HepG2 (cell line): ENCODE measurements around the gene SLC2A5. TPM values are rescaled to one million over a fixed set of nuclear protein-coding genes. Genes with fewer than 3 reads are reported as not detected.

Experiments
- BHLHE40 ChIP-seq: IDR thresholded peaks from 2 replicates; pipeline ENCODE4 v1.6.1; 2011; ENCODE audit warnings: low read length, improper control_type of control experiment
- CC2D1A ChIP-seq: sonication (generic); formaldehyde crosslinking; IDR thresholded peaks from 2 replicates; pipeline ENCODE4 v1.8.1; 2023; ENCODE audit warnings: mild to moderate bottlenecking, missing genetic modification reagents
- CENPX ChIP-seq: sonication (generic); formaldehyde crosslinking; IDR thresholded peaks from 2 replicates; pipeline ENCODE4 v1.9.0; 2021; ENCODE audit warnings: mild to moderate bottlenecking, missing genetic modification reagents, moderate library complexity
- GLMP ChIP-seq: sonication (generic); formaldehyde crosslinking; IDR thresholded peaks from 2 replicates; pipeline ENCODE4 v1.9.0; 2021; ENCODE audit warnings: missing genetic modification reagents, mild to moderate bottlenecking, borderline replicate concordance
- GMEB1 ChIP-seq: sonication (generic); formaldehyde crosslinking; IDR thresholded peaks from 2 replicates; pipeline ENCODE4 v1.5.1; 2020; ENCODE audit warnings: missing genetic modification reagents, mild to moderate bottlenecking, borderline replicate concordance
- HOXA3 ChIP-seq: sonication (generic); formaldehyde crosslinking; IDR thresholded peaks from 2 replicates; pipeline ENCODE4 v1.5.0; 2020; ENCODE audit warnings: missing genetic modification reagents
- IKZF4 ChIP-seq: sonication (generic); formaldehyde crosslinking; IDR thresholded peaks from 2 replicates; pipeline ENCODE4 v1.5.1; 2020; ENCODE audit warnings: borderline replicate concordance, mild to moderate bottlenecking, low read depth, missing genetic modification reagents; ENCODE audit errors: not compliant biosample characterization
- PHF21A ChIP-seq: sonication (generic); formaldehyde crosslinking; IDR thresholded peaks from 2 replicates; pipeline ENCODE4 v1.5.0; 2020; ENCODE audit warnings: mild to moderate bottlenecking, missing genetic modification reagents
- RORA ChIP-seq: sonication (generic); formaldehyde crosslinking; IDR thresholded peaks from 2 replicates; pipeline ENCODE4 v1.5.0; 2020; ENCODE audit warnings: mild to moderate bottlenecking, missing genetic modification reagents, moderate library complexity
- SP140L ChIP-seq: sonication (generic); formaldehyde crosslinking; IDR thresholded peaks from 2 replicates; pipeline ENCODE4 v1.4.0; 2020; ENCODE audit warnings: missing genetic modification reagents, borderline replicate concordance
- ZBTB7A ChIP-seq: sonication (generic); formaldehyde crosslinking; IDR thresholded peaks from 2 replicates; pipeline ENCODE4 v1.8.0; 2022; ENCODE audit warnings: mild to moderate bottlenecking, missing genetic modification reagents
- ZC3H4 ChIP-seq: sonication (generic); formaldehyde crosslinking; IDR thresholded peaks from 2 replicates; pipeline ENCODE4 v1.4.0; 2020; ENCODE audit warnings: missing genetic modification reagents, borderline replicate concordance
- ZFP41 ChIP-seq: sonication (generic); formaldehyde crosslinking; IDR thresholded peaks from 2 replicates; pipeline ENCODE4 v1.4.0; 2020; ENCODE audit warnings: mild to moderate bottlenecking, missing genetic modification reagents, borderline replicate concordance
- ZNF543 ChIP-seq: sonication (generic); formaldehyde crosslinking; IDR thresholded peaks from 2 replicates; pipeline ENCODE4 v1.4.0; 2020; ENCODE audit warnings: mild to moderate bottlenecking, missing genetic modification reagents
- ZNF616 ChIP-seq: sonication (generic); formaldehyde crosslinking; IDR thresholded peaks from 2 replicates; pipeline ENCODE4 v1.5.0; 2020; ENCODE audit warnings: low read depth, mild to moderate bottlenecking, missing genetic modification reagents
- polyA plus RNA-seq, 8 experiments: library from polyadenylated mRNA; depleted of rRNA in 3 of 8; stranded (reverse) in 7 of 8; unstranded in 1 of 8; fragments of >200 nt; fragmentation: Illumina TruSeq in 4 of 8; extraction: Trizol in 4 of 8; gene quantifications; 2 replicates each; pipeline versions ENCODE4 v1.2.1 to v1.2.3, GENCODE V29; 2011 to 2016; ENCODE audit warnings: low read depth in 4 of 8, missing spikeins in 1 of 8, mixed read lengths in 1 of 8; ENCODE audit not compliant: insufficient read depth in 1 of 8
- total RNA-seq, 5 experiments: library from RNA; depleted of rRNA; stranded (reverse); fragments of >200 nt; fragmentation: Illumina TruSeq; extraction: Trizol; gene quantifications; 2 replicates each; pipeline ENCODE4 v1.2.3, GENCODE V29; 2016; ENCODE audit warnings: low read depth in 1 of 5
- TF ChIP-seq, protein P1 (sequence below): sonication (generic); formaldehyde crosslinking; conservative IDR thresholded peaks from 2 replicates; pipeline ENCODE4 v1.4.0; 2020; ENCODE audit warnings: missing genetic modification reagents
- TF ChIP-seq, protein P2 (sequence below): sonication (generic); formaldehyde crosslinking; IDR thresholded peaks from 2 replicates; pipeline ENCODE4 v1.4.0; 2020; ENCODE audit warnings: mild to moderate bottlenecking, missing genetic modification reagents
- TF ChIP-seq, protein P3 (sequence below): sonication (generic); formaldehyde crosslinking; IDR thresholded peaks from 2 replicates; pipeline ENCODE4 v1.5.0; 2020; ENCODE audit warnings: mild to moderate bottlenecking, missing genetic modification reagents

Gene SLC2A5
- total and polyA plus RNA-seq, 2 of the 13 experiments (the other 11 are each of a cell fraction or from before 2014, with no cell fraction given) = 0.04 to 0.54 TPM

DNA sequence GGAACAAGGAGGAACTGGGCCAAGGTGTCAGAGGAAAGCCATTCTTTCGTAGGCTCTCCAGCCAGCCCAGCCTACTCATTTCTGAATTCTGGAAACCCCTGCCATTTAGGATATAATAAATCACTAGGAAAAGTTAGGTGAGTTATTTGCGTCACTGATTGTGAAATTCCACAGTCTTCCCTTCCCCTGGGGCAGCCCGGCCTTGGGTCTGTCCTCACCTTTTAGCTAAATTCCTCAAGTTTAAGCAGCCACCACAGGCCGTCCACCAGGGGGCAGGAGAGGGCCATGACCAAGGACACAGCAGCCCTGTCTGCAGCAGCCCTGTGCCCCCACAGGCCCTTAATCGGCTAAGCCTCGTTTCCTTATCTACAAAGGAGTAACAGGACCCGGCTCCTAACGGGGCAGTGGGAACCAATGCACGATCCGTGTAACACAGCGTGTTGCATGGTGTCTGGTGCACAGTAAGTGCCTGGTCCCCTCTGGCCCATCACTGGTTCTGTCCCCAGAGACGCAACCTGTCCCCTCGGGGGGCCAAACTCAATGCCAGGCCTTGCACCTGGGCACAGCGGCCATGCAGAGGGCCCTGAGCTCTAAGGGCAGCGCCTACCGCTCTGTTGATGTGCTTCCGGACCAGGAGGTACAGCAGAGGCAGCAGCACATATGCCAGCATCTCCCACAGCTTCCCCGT lies 41.4 kb upstream of the SLC2A5 start (continued):
- TF ChIP-seq, protein P1, sequence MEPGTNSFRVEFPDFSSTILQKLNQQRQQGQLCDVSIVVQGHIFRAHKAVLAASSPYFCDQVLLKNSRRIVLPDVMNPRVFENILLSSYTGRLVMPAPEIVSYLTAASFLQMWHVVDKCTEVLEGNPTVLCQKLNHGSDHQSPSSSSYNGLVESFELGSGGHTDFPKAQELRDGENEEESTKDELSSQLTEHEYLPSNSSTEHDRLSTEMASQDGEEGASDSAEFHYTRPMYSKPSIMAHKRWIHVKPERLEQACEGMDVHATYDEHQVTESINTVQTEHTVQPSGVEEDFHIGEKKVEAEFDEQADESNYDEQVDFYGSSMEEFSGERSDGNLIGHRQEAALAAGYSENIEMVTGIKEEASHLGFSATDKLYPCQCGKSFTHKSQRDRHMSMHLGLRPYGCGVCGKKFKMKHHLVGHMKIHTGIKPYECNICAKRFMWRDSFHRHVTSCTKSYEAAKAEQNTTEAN (CRISPR knock-in tag) = no peak
- TF ChIP-seq GMEB1 (no peak), RORA (CRISPR knock-in tag) (no peak), CC2D1A (no peak), ZC3H4 (CRISPR knock-in tag) (no peak), ZBTB7A (CRISPR knock-in tag) (no peak; the same call in 1 of the 2 replicates), SP140L (no peak), GLMP (no peak), HOXA3 (CRISPR knock-in tag) (no peak), PHF21A (CRISPR knock-in tag) (peak; percentile 48; the same call in 1 of the 2 replicates), IKZF4 (CRISPR knock-in tag) (no peak), BHLHE40 (peak; percentile 43), ZFP41 (CRISPR knock-in tag) (no peak), ZNF616 (CRISPR knock-in tag) (no peak), ZNF543 (CRISPR knock-in tag) (peak; percentile 37; the same call in 1 of the 2 replicates), CENPX (CRISPR knock-in tag) (no peak)
- TF ChIP-seq, protein P2, sequence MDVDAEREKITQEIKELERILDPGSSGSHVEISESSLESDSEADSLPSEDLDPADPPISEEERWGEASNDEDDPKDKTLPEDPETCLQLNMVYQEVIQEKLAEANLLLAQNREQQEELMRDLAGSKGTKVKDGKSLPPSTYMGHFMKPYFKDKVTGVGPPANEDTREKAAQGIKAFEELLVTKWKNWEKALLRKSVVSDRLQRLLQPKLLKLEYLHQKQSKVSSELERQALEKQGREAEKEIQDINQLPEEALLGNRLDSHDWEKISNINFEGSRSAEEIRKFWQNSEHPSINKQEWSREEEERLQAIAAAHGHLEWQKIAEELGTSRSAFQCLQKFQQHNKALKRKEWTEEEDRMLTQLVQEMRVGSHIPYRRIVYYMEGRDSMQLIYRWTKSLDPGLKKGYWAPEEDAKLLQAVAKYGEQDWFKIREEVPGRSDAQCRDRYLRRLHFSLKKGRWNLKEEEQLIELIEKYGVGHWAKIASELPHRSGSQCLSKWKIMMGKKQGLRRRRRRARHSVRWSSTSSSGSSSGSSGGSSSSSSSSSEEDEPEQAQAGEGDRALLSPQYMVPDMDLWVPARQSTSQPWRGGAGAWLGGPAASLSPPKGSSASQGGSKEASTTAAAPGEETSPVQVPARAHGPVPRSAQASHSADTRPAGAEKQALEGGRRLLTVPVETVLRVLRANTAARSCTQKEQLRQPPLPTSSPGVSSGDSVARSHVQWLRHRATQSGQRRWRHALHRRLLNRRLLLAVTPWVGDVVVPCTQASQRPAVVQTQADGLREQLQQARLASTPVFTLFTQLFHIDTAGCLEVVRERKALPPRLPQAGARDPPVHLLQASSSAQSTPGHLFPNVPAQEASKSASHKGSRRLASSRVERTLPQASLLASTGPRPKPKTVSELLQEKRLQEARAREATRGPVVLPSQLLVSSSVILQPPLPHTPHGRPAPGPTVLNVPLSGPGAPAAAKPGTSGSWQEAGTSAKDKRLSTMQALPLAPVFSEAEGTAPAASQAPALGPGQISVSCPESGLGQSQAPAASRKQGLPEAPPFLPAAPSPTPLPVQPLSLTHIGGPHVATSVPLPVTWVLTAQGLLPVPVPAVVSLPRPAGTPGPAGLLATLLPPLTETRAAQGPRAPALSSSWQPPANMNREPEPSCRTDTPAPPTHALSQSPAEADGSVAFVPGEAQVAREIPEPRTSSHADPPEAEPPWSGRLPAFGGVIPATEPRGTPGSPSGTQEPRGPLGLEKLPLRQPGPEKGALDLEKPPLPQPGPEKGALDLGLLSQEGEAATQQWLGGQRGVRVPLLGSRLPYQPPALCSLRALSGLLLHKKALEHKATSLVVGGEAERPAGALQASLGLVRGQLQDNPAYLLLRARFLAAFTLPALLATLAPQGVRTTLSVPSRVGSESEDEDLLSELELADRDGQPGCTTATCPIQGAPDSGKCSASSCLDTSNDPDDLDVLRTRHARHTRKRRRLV (CRISPR knock-in tag) = no peak
- TF ChIP-seq, protein P3, sequence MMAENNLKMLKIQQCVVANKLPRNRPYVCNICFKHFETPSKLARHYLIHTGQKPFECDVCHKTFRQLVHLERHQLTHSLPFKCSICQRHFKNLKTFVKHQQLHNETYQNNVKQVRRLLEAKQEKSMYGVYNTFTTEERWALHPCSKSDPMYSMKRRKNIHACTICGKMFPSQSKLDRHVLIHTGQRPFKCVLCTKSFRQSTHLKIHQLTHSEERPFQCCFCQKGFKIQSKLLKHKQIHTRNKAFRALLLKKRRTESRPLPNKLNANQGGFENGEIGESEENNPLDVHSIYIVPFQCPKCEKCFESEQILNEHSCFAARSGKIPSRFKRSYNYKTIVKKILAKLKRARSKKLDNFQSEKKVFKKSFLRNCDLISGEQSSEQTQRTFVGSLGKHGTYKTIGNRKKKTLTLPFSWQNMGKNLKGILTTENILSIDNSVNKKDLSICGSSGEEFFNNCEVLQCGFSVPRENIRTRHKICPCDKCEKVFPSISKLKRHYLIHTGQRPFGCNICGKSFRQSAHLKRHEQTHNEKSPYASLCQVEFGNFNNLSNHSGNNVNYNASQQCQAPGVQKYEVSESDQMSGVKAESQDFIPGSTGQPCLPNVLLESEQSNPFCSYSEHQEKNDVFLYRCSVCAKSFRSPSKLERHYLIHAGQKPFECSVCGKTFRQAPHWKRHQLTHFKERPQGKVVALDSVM (CRISPR knock-in tag) = no peak
